HL-60 (cell line): ENCODE results near the gene TTC9.
"Not testable (repeated sequence)": the region's sequence is repeated elsewhere in the genome, so short reads cannot be mapped to it uniquely, and the experiment has no call there.

Experiments used
- DNase-seq, 2 experiments: peaks; one replicate each; pipeline ENCODE4 v3.0.0-alpha.2; 2010 to 2020; ENCODE audit warnings: low read depth in 1 of 2, low spot score in 1 of 2
- H3K27ac ChIP-seq: fragments of 250-450 bp; sonication (Bioruptor Pico); replicated peaks from 2 replicates; pipeline ENCODE4 v1.5.1; 2020; ENCODE audit warnings: mild to moderate bottlenecking, moderate library complexity
- H3K27me3 ChIP-seq: fragments of 250-450 bp; sonication (Bioruptor Pico); 2 replicates; pipeline ENCODE4 v1.5.1; 2021; ENCODE audit warnings: mild to moderate bottlenecking, moderate library complexity; ENCODE audit not compliant: insufficient read depth, poor library complexity, severe bottlenecking
- H3K4me3 ChIP-seq: replicated peaks from 2 replicates; pipeline ENCODE4 v1.5.1; 2011; ENCODE audit warnings: mild to moderate bottlenecking, control low read depth, low read length; ENCODE audit not compliant: insufficient read depth
- GABPA ChIP-seq: IDR thresholded peaks from 2 replicates; pipeline ENCODE4 v1.6.1; 2012; ENCODE audit warnings: low read depth
- POLR2AphosphoS5 ChIP-seq: IDR thresholded peaks from 2 replicates; pipeline ENCODE4 v1.6.1; 2012; ENCODE audit warnings: low read depth
- SPI1 ChIP-seq: IDR thresholded peaks from 2 replicates; pipeline ENCODE4 v1.6.1; 2012; ENCODE audit warnings: low read depth, mild to moderate bottlenecking, borderline replicate concordance
- TF ChIP-seq, protein P1 (sequence below): IDR thresholded peaks from 2 replicates; pipeline ENCODE4 v1.6.1; 2012; ENCODE audit warnings: low read depth; ENCODE audit not compliant: insufficient replicate concordance
- TF ChIP-seq, protein P2 (sequence below): IDR thresholded peaks from one replicate; pipeline ENCODE4 v1.5.1; 2011; ENCODE audit warnings: low read length, control low read depth, inconsistent platforms; ENCODE audit not compliant: insufficient read depth

TTC9 gene

DNA sequence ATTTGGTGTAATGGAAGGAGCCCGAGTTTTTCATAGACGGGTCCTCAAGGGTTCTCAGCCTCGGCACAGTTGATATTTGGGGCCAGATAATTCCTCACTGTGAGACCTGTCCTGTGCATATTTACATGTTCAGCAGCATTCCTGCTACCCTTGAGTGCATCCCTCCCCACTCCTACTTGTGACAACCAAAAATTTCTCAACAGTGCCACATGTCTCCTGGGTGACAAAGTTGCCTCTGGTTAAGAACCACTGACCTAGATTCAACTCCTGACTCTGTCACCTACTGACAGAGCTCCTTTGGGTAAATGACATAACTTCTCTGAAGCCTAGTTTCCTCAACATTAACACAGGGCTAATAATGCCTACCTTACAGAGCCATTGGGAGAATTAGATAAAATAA is 60.4 kb downstream of the TTC9 start:
- TF ChIP-seq SPI1 (no peak), POLR2AphosphoS5 (no peak), GABPA (no peak)
- TF ChIP-seq, protein P1, sequence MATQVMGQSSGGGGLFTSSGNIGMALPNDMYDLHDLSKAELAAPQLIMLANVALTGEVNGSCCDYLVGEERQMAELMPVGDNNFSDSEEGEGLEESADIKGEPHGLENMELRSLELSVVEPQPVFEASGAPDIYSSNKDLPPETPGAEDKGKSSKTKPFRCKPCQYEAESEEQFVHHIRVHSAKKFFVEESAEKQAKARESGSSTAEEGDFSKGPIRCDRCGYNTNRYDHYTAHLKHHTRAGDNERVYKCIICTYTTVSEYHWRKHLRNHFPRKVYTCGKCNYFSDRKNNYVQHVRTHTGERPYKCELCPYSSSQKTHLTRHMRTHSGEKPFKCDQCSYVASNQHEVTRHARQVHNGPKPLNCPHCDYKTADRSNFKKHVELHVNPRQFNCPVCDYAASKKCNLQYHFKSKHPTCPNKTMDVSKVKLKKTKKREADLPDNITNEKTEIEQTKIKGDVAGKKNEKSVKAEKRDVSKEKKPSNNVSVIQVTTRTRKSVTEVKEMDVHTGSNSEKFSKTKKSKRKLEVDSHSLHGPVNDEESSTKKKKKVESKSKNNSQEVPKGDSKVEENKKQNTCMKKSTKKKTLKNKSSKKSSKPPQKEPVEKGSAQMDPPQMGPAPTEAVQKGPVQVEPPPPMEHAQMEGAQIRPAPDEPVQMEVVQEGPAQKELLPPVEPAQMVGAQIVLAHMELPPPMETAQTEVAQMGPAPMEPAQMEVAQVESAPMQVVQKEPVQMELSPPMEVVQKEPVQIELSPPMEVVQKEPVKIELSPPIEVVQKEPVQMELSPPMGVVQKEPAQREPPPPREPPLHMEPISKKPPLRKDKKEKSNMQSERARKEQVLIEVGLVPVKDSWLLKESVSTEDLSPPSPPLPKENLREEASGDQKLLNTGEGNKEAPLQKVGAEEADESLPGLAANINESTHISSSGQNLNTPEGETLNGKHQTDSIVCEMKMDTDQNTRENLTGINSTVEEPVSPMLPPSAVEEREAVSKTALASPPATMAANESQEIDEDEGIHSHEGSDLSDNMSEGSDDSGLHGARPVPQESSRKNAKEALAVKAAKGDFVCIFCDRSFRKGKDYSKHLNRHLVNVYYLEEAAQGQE = no peak
- TF ChIP-seq, protein P2, sequence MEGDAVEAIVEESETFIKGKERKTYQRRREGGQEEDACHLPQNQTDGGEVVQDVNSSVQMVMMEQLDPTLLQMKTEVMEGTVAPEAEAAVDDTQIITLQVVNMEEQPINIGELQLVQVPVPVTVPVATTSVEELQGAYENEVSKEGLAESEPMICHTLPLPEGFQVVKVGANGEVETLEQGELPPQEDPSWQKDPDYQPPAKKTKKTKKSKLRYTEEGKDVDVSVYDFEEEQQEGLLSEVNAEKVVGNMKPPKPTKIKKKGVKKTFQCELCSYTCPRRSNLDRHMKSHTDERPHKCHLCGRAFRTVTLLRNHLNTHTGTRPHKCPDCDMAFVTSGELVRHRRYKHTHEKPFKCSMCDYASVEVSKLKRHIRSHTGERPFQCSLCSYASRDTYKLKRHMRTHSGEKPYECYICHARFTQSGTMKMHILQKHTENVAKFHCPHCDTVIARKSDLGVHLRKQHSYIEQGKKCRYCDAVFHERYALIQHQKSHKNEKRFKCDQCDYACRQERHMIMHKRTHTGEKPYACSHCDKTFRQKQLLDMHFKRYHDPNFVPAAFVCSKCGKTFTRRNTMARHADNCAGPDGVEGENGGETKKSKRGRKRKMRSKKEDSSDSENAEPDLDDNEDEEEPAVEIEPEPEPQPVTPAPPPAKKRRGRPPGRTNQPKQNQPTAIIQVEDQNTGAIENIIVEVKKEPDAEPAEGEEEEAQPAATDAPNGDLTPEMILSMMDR = no peak
- no peak overlapping the region for H3K4me3 ChIP-seq
- H3K27ac ChIP-seq = no peak overlapping the region
- H3K27me3 ChIP-seq = no peaks in the 10 kb centered on the region
- DNase-seq = no peak

DNA sequence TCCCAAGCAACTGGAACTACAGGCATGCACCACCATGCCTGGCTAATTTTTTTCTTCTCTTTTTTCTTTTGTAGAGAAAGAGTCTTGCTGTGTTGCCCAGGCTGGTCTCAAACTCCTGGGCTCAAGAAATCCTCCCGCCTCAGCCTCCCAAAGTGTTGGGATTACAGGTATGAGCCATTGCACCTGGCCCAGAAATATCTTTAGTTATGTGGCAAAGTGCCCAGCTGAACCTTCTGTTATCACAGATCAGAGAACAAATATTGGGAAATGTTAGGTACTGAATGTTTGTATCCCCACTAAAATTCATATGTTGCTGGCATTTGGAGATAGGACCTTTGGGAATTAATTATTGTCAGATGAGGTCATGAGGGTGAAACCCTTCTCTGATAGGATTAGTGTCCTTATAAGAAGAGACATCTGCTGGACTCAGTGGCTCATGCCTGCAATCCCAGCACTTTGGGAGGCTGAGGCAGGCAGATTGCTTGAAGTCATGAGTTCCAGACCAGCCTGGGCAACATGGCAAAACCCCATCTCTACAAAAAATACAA is 62.0 kb downstream of the TTC9 start:
- H3K4me3 ChIP-seq, H3K27me3 ChIP-seq, H3K27ac ChIP-seq, DNase-seq: not testable (repeated sequence)

DNA sequence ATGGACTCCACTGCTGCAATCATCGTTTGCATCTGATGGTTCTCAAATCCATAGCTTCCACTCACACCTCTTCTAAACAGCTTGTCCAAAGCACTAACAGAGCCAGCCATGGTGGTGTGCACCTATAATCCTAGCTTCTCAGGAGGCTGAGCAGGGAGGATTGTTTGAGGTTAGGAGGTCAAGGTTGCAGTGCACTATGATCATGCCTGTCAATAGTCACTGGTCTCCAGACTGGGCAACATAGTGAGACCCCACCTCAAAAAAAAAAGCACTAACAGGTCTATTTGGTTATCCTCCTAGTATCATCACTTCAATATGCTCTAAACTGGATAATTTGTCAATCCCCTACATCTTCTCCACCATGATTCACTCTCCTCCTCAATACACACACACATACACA is 63.2 kb downstream of the TTC9 start:
- H3K27me3 ChIP-seq = no peaks in the 10 kb centered on the region
- no peak overlapping the region for H3K4me3 ChIP-seq
- DNase-seq = no peak
- TF ChIP-seq GABPA (no peak), POLR2AphosphoS5 (no peak), SPI1 (no peak)
- TF ChIP-seq, protein P2 = no peak
- TF ChIP-seq, protein P1 = no peak
- no peak overlapping the region for H3K27ac ChIP-seq

DNA sequence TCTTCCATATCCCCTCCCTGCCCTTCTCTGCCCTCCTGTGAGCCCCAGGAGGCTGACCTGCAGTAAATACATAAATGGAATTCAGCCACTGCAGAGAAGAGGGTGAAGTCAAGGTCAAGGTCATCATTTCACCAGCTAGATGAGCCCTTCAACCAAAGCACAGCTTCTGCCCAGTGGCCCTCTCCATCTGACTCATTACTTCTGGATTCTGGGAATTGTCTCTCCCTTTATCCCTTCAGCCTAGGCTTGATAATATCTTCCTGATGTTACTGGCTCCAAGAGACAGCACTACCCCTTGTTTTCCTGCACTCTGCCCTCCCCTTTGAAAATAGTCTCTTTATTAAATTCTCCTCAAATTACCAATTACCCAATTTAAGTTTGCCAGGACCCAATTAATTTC is 64.5 kb downstream of the TTC9 start:
- no peak overlapping the region for H3K27ac ChIP-seq
- no peak for DNase-seq
- TF ChIP-seq, protein P2 = no peak
- TF ChIP-seq SPI1 (no peak), POLR2AphosphoS5 (no peak), GABPA (no peak)
- TF ChIP-seq, protein P1 = no peak

More for the DNA sequence above, 64.5 kb downstream of the TTC9 start:
- Histone ChIP-seq H3K27me3 (no peaks in the 10 kb centered on the region), H3K4me3 (no peak overlapping the region)
